GM12878 (cell line): Measurements from ENCODE around the gene TNFSF13. TPM values are rescaled to one million over a fixed set of nuclear protein-coding genes. Genes with fewer than 3 reads are reported as not detected.

ENCODE experiments used
- ATAC-seq: fragments of 200-7000 bp; cut with Tn5 transposase; 3 replicates; pipeline ENCODE4 v1.9.1; 2020; ENCODE audit warnings: mild to moderate bottlenecking, moderate library complexity
- BruUV-seq: library from RNA; stranded (reverse); fragments of 400-500 nt; replicated peaks from 2 replicates; lab custom pipeline; 2021; lab: Mats Ljungman, UMichigan
- CTCF ChIA-PET: fragments of 300-600 bp; sonication (Branson Sonifier 250); formaldehyde crosslinking; extraction: SDS; loops from one replicate; lab custom pipeline; 2021; ENCODE audit warnings: inconsistent platforms; lab: Yijun Ruan, JAX
- POLR2A ChIA-PET: fragments of 350-600 bp; formaldehyde crosslinking; extraction: SDS; loops from one replicate; lab custom pipeline; 2021; ENCODE audit warnings: inconsistent platforms; lab: Charles Lee
- RAD21 ChIA-PET: fragments of 300-600 bp; sonication (Branson Sonifier 250); formaldehyde crosslinking; loops from one replicate; lab custom pipeline; 2023; ENCODE audit warnings: antibody characterized with exemption; ENCODE audit not compliant: unreplicated experiment; lab: Charles Lee
- SMC1A ChIA-PET: fragments of 300-600 bp; sonication (Branson Sonifier 250); formaldehyde crosslinking; loops from one replicate; lab custom pipeline; 2023; ENCODE audit not compliant: unreplicated experiment, uncharacterized antibody; lab: Charles Lee
- DNase-seq: peaks from one replicate; pipeline ENCODE4 v3.0.0-alpha.2; 2011; ENCODE audit warnings: low read depth, low spot score
- FAIRE-seq: peaks from 3 replicates; lab custom pipeline; 2011; peaks lifted over from hg19 to GRCh38; lab: Jason Lieb, UNC
- H2AFZ ChIP-seq: 2 replicates; pipeline ENCODE4 v1.6.0; 2011; ENCODE audit warnings: low read depth, low read length, control low read depth; ENCODE audit not compliant: control insufficient read depth
- H3K27ac ChIP-seq: 2 replicates; pipeline ENCODE4 v1.5.1; 2011; ENCODE audit warnings: control low read depth; ENCODE audit not compliant: control insufficient read depth, insufficient read depth
- H3K27me3 ChIP-seq, 2 experiments: replicated peaks in 1 of 2; 2 replicates each; pipeline versions ENCODE4 v1.6.0 to v1.6.1; 2011; ENCODE audit warnings: low read length in 1 of 2; ENCODE audit not compliant: control insufficient read depth in 2 of 2, insufficient read depth in 2 of 2
- H3K36me3 ChIP-seq, 2 experiments: 2 replicates each; pipeline ENCODE4 v1.5.1; 2011; ENCODE audit warnings: low read length in 1 of 2; ENCODE audit not compliant: control insufficient read depth in 2 of 2, insufficient read depth in 2 of 2
- H3K4me1 ChIP-seq: 2 replicates; pipeline ENCODE4 v1.6.1; 2011; ENCODE audit warnings: mild to moderate bottlenecking, low read length, moderate library complexity, mixed read lengths; ENCODE audit not compliant: control insufficient read depth, insufficient read depth
- H3K4me2 ChIP-seq: 2 replicates; pipeline ENCODE4 v1.6.0; 2011; ENCODE audit warnings: control low read depth; ENCODE audit not compliant: control insufficient read depth, insufficient read depth
- H3K4me3 ChIP-seq: fragments of 200-600 bp; sonication (generic); 2 replicates; pipeline ENCODE4 v1.5.1; 2016
- H3K79me2 ChIP-seq: 2 replicates; pipeline ENCODE4 v1.6.0; 2011; ENCODE audit warnings: low read length; ENCODE audit not compliant: control insufficient read depth, insufficient read depth
- H3K9ac ChIP-seq: 2 replicates; pipeline ENCODE4 v1.8.0; 2011; ENCODE audit warnings: low read length, control low read depth, mixed read lengths; ENCODE audit not compliant: control insufficient read depth, insufficient read depth
- H3K9me3 ChIP-seq: replicated peaks from 3 replicates; pipeline ENCODE4 v1.5.1; 2011; ENCODE audit warnings: mild to moderate bottlenecking, low read length; ENCODE audit not compliant: control insufficient read depth, insufficient read depth
- H4K20me1 ChIP-seq: 2 replicates; pipeline ENCODE4 v1.6.0; 2011; ENCODE audit not compliant: control insufficient read depth, insufficient read depth
- BCLAF1 ChIP-seq: fragments of 450-650 bp; IDR thresholded peaks from 2 replicates; pipeline ENCODE4 v1.6.1; 2017; ENCODE audit warnings: antibody characterized with exemption, mild to moderate bottlenecking, moderate library complexity
- BHLHE40 ChIP-seq, 2 experiments: fragments of 450-650 bp in 1 of 2; IDR thresholded peaks; 2 replicates each; pipeline ENCODE4 v1.6.1; 2011 to 2017; ENCODE audit warnings: low read depth in 2 of 2, borderline replicate concordance in 1 of 2, improper control_type of control experiment in 1 of 2, low read length in 1 of 2, mild to moderate bottlenecking in 1 of 2
- CREB1 ChIP-seq: IDR thresholded peaks from 2 replicates; pipeline ENCODE4 v1.6.1; 2012; ENCODE audit warnings: low read depth, mild to moderate bottlenecking, inconsistent platforms
- CREM ChIP-seq: IDR thresholded peaks from 2 replicates; pipeline ENCODE4 v1.6.1; 2014; ENCODE audit warnings: antibody characterized with exemption, low read depth
- HDGF ChIP-seq: fragments of 450-650 bp; IDR thresholded peaks from 2 replicates; pipeline ENCODE4 v1.6.1; 2016; ENCODE audit warnings: antibody characterized with exemption
- IRF4 ChIP-seq: IDR thresholded peaks from 2 replicates; pipeline ENCODE4 v1.6.1; 2011; ENCODE audit warnings: low read depth, low read length
- MLLT1 ChIP-seq: fragments of 450-650 bp; IDR thresholded peaks from 2 replicates; pipeline ENCODE4 v1.6.1; 2016; ENCODE audit warnings: mild to moderate bottlenecking
- NBN ChIP-seq: fragments of 450-650 bp; IDR thresholded peaks from 2 replicates; pipeline ENCODE4 v1.6.1; 2016
- NFIC ChIP-seq: IDR thresholded peaks from 2 replicates; pipeline ENCODE4 v1.6.1; 2012; ENCODE audit warnings: low read depth, mild to moderate bottlenecking, inconsistent platforms, low read length, moderate library complexity
- PAX5 ChIP-seq: IDR thresholded peaks from 2 replicates; pipeline ENCODE4 v1.6.1; 2011; ENCODE audit warnings: low read depth, low read length, borderline replicate concordance
- POLR2A ChIP-seq: IDR thresholded peaks from 2 replicates; pipeline ENCODE4 v1.6.1; 2011; ENCODE audit warnings: low read depth, mild to moderate bottlenecking, low read length
- POLR2AphosphoS5 ChIP-seq: IDR thresholded peaks from 2 replicates; pipeline ENCODE4 v1.6.1; 2011; ENCODE audit warnings: mild to moderate bottlenecking, low read length, inconsistent platforms
- RUNX3 ChIP-seq: IDR thresholded peaks from 2 replicates; pipeline ENCODE4 v1.6.1; 2012; ENCODE audit warnings: low read length, inconsistent platforms
- SIN3A ChIP-seq: IDR thresholded peaks from 2 replicates; pipeline ENCODE4 v1.6.1; 2012; ENCODE audit warnings: low read depth, low read length, improper control_type of control experiment
- SIX5 ChIP-seq: IDR thresholded peaks from 2 replicates; pipeline ENCODE4 v1.6.1; 2011; ENCODE audit warnings: mild to moderate bottlenecking, low read depth, low read length, moderate library complexity; ENCODE audit not compliant: severe bottlenecking
- SMARCA5 ChIP-seq: fragments of 450-650 bp; IDR thresholded peaks from 2 replicates; pipeline ENCODE4 v1.6.1; 2017; ENCODE audit warnings: mild to moderate bottlenecking
- ZNF622 ChIP-seq: fragments of 450-650 bp; IDR thresholded peaks from 2 replicates; pipeline ENCODE4 v1.6.1; 2017; ENCODE audit warnings: mild to moderate bottlenecking, inconsistent platforms
- WGBS: methylation state at CpG from one replicate; pipeline ENCODE4 v1.1.6; 2016; ENCODE audit warnings: low lambda C conversion rate; ENCODE audit not compliant: insufficient replicate concordance, insufficient coverage; ENCODE audit errors: missing lambda C conversion rate; 5-methylcytosine and 5-hydroxymethylcytosine counted together
- in situ Hi-C: fragments of 300-500 bp; cut with MboI; formaldehyde crosslinking; loops from 9 replicates; pipeline ENCODE4 v1.14.3; 2018; ENCODE audit warnings: mixed read lengths
- intact Hi-C: fragments of 100-400 bp; cut with micrococcal nuclease; formaldehyde crosslinking; loops from one replicate; pipeline ENCODE4 v1.14.2; 2022; ENCODE audit not compliant: unreplicated experiment
- polyA plus RNA-seq, 11 experiments: library from polyadenylated mRNA; depleted of rRNA in 4 of 11; unstranded in 6 of 11; stranded (reverse) in 5 of 11; fragments of >200 nt; fragmentation: Nextera tagmentation in 4 of 11; fragmentation: Illumina TruSeq in 1 of 11; extraction: Ambion mirVana in 4 of 11; extraction: Trizol in 1 of 11; gene quantifications; 1 replicate in 1 of 11; 2 replicates in 10 of 11; pipeline versions ENCODE4 v1.2.1 to v1.2.3, GENCODE V29; 2011 to 2016; ENCODE audit warnings: inconsistent platforms in 2 of 11, missing spikeins in 2 of 11, low read depth in 1 of 11
- total RNA-seq, 4 experiments: library from RNA; depleted of rRNA in 3 of 4; stranded (reverse); fragments of >200 nt in 3 of 4; fragmentation: Illumina TruSeq in 1 of 4; extraction: Trizol in 1 of 4; gene quantifications; 2 replicates each; pipeline versions ENCODE4 v1.2.1 to v1.2.3, GENCODE V29; 2013 to 2021

TNFSF13 gene
- total and polyA plus RNA-seq, 10 of the 15 experiments (the other 5 are each of a cell fraction or from before 2014, with no cell fraction given): 0.56 to 14.6 (median 9.7) TPM

GRCh38 chr17:7579001-7579833 lies 20.7 kb downstream of the TNFSF13 start, which contains the start of gene CD68 (continued):
- peak; percentile 82 for TF ChIP-seq NFIC
- TF ChIP-seq CREM: no peak
- TF ChIP-seq CREB1: peak; percentile 68; the same call in 1 of the 2 replicates
- no peak for TF ChIP-seq SIN3A
- TF ChIP-seq IRF4: peak; percentile 92
- TF ChIP-seq POLR2AphosphoS5: peak; percentile 96

- no peak for DNase-seq
- peak; percentile 8 for ATAC-seq
- in situ Hi-C loops (no loop called here), intact Hi-C loops (loop anchor here (5.0 kb wide), 1 partner anchor 37 kb away; no protein-coding TSS in a partner anchor)
- Histone ChIP-seq H3K9me3 (no peaks in the 10 kb centered on the region), H3K4me1 (peaks cover 52% of the 10 kb centered on the region), H3K4me3 (no peak overlapping the region), H3K27me3 (no peaks in the 10 kb centered on the region), H3K27ac (peak overlapping the region; percentile 78), H3K9ac (peak overlapping the region; percentile 32), H4K20me1 (peaks cover 13% of the 10 kb centered on the region), H3K79me2 (peaks cover 48% of the 10 kb centered on the region), H2AFZ (no peak overlapping the region), H3K4me2 (peak overlapping the region; percentile 52), H3K36me3 (peaks cover 28 to 39% of the 10 kb centered on the region in 2 experiments)
- CTCF ChIA-PET: interaction anchor here (0.9 to 3.8 kb wide), 5 partner anchors 19 to 224 kb away, joined by 3 to 18 read pairs (median 4); partner anchors contain the start of gene SENP3
- POLR2A ChIA-PET: interaction anchor here (0.6 to 1.8 kb wide), 10 partner anchors 10 to 176 kb away, joined by 3 to 9 read pairs (median 4); partner anchors contain the start of genes FXR2, SENP3, TMEM102 and TMEM256
- RAD21 ChIA-PET: interaction anchor here (0.7 to 2.2 kb wide), 7 partner anchors 9 to 143 kb away, joined by 3 to 9 read pairs (median 4); partner anchors contain the start of genes FXR2, SAT2, TP53 and WRAP53
- FAIRE-seq: no peak
- BruUV-seq: no TSS peak
- SMC1A ChIA-PET: interaction anchor here (1.2 to 1.7 kb wide), 3 partner anchors 9 to 30 kb away, joined by 3 to 5 read pairs (median 3); no protein-coding TSS in a partner anchor
- WGBS: 42% methylated on average over 12 of the region's 12 CpGs
- 0 out of 2 replicates have a peak, but pooled peaks have one; percentile 63 for TF ChIP-seq SMARCA5
- 0 out of 2 replicates have a peak, but pooled peaks have one; percentile 10 for TF ChIP-seq BCLAF1
- TF ChIP-seq SIX5: no peak
- TF ChIP-seq BHLHE40 (IDR thresholded peaks at IDR 0.05; ENCODE audit: borderline replicate concordance in 1 of 2, low read depth in 2 of 2, low read length in 1 of 2): peak in 1 of 2 experiments; percentile 3; a peak in 2 of 4 replicates
- TF ChIP-seq RUNX3: peak; percentile 48
- no peak for TF ChIP-seq ZNF622
- peak; percentile 27 for TF ChIP-seq POLR2A
- TF ChIP-seq NBN: peak; percentile 43
- no peak for TF ChIP-seq PAX5
- TF ChIP-seq HDGF: peak; percentile 94
- 0 out of 2 replicates have a peak, but pooled peaks have one; percentile 60 for TF ChIP-seq MLLT1
Observed at GRCh38 chr17:7579834-7580603, 21.5 kb downstream of the TNFSF13 start.
